Activated naive CD8-positive, alpha-beta T cell treated with anti-CD3 and anti-CD28 coated beads for 36 hours (primary cell): ENCODE data around the gene NME8. TPM values are rescaled to one million over a fixed set of nuclear protein-coding genes. Genes with fewer than 3 reads are reported as not detected.

Experiments used
- DNase-seq: peaks from one replicate; pipeline ENCODE4 v3.0.0; 2021
- H3K27ac Mint-ChIP-seq: one replicate; pipeline ENCODE4 v1.8.0; 2022; ENCODE audit warnings: mild to moderate bottlenecking, moderate library complexity, mixed read lengths
- H3K27me3 Mint-ChIP-seq: one replicate; pipeline ENCODE4 v1.8.0; 2022; ENCODE audit warnings: mild to moderate bottlenecking, mixed read lengths
- H3K36me3 Mint-ChIP-seq: one replicate; pipeline ENCODE4 v1.8.0; 2021; ENCODE audit warnings: mild to moderate bottlenecking, mixed read lengths
- H3K4me1 Mint-ChIP-seq: one replicate; pipeline ENCODE4 v1.8.0; 2021; ENCODE audit warnings: mixed read lengths
- H3K4me3 Mint-ChIP-seq: one replicate; pipeline ENCODE4 v1.8.0; 2022; ENCODE audit warnings: mild to moderate bottlenecking, moderate library complexity, mixed read lengths
- H3K9me3 Mint-ChIP-seq: one replicate; pipeline ENCODE4 v1.8.0; 2022; ENCODE audit warnings: mixed read lengths
- total RNA-seq, 2 experiments: library from RNA; stranded (reverse); gene quantifications; one replicate each; pipeline ENCODE4 v1.2.3, GENCODE V29; 2021

The NME8 gene
- total RNA-seq, 2 experiments from 2014 or later: not detected

GRCh38 chr7:37943905-37944736 is 95.7 kb downstream of the NME8 start:
- Mint-ChIP-seq H3K4me1 (no peaks in the 10 kb centered on the region), H3K27me3 (no peaks in the 10 kb centered on the region), H3K9me3 (no peaks in the 10 kb centered on the region), H3K36me3 (no peaks in the 10 kb centered on the region), H3K27ac (no peak overlapping the region), H3K4me3 (no peak overlapping the region)
- DNase-seq: no peak

- no peak overlapping the region for H3K27ac Mint-ChIP-seq
- H3K36me3 Mint-ChIP-seq: no peaks in the 10 kb centered on the region
- DNase-seq: no peak
- no peaks in the 10 kb centered on the region for H3K27me3 Mint-ChIP-seq
- H3K4me3 Mint-ChIP-seq: no peak overlapping the region
- no peaks in the 10 kb centered on the region for H3K4me1 Mint-ChIP-seq
- no peaks in the 10 kb centered on the region for H3K9me3 Mint-ChIP-seq
Measured at GRCh38 chr7:37944737-37945054, 96.3 kb downstream of the NME8 start.

GRCh38 chr7:37945336-37945735 is 96.9 kb downstream of the NME8 start:
- Mint-ChIP-seq H3K27me3 (no peaks in the 10 kb centered on the region), H3K4me3 (no peak overlapping the region), H3K4me1 (no peaks in the 10 kb centered on the region), H3K9me3 (no peaks in the 10 kb centered on the region), H3K36me3 (no peaks in the 10 kb centered on the region), H3K27ac (no peak overlapping the region)
- no peak for DNase-seq

DNA sequence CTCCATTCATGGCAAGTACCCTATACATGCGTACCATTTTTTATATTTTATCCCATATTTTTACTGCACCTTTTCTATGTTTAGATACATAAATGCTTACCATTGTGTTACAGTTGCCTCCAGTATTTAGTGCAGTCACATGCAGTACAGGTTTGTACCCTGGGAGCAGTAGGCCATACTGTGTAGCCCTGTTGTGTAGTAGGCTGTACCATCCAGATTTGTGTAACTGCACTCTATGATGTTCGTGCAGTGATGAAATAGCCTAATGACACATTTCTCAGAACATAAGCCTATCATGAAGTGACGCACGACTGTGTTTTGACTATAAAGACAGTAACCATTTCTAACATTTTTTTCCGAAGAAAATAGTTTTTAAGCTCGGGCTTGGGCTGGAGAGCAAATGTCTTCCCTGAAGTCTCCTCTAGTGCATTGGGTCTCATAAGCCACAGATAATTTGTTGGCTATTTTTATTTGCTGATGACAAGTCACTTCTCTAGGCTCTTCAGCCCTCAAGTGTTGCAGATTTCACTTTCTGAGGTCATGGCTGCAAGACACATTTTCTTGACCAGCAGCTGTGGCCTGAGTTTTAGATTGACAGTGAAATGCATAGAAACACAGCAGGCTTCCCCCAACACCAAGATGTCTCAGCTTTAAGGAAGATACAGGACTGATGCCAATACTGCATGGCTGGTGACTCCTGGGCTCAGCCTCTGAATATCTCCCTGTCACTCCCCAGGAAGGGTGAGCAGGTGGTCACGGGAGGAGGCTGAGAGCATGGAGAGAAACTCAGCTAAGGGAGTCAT is 98.9 kb downstream of the NME8 start:
- H3K36me3 Mint-ChIP-seq: no peaks in the 10 kb centered on the region
- H3K27me3 Mint-ChIP-seq: no peaks in the 10 kb centered on the region
- no peak overlapping the region for H3K4me3 Mint-ChIP-seq
- DNase-seq: no peak
- H3K9me3 Mint-ChIP-seq: no peaks in the 10 kb centered on the region
- H3K4me1 Mint-ChIP-seq: no peaks in the 10 kb centered on the region
- H3K27ac Mint-ChIP-seq: no peak overlapping the region

GRCh38 chr7:37947941-37948210 is 99.5 kb downstream of the NME8 start:
- no peak for DNase-seq
- Mint-ChIP-seq H3K4me1 (no peaks in the 10 kb centered on the region), H3K36me3 (no peaks in the 10 kb centered on the region), H3K4me3 (no peak overlapping the region), H3K27me3 (no peaks in the 10 kb centered on the region), H3K9me3 (no peaks in the 10 kb centered on the region), H3K27ac (no peak overlapping the region)

Other genes with a start within 250 kb of the NME8 start
- not detected for gene GPR141, start 164.8 kb upstream of the NME8 start, total RNA-seq
- gene SFRP4, start 68.2 kb downstream of the NME8 start, total RNA-seq: not detected
- 1 to 10 TPM; 1.8 to 2.6 TPM for gene EPDR1, start 72.0 kb downstream of the NME8 start, total RNA-seq